ENCODE measurements around the gene CXCL17.

CXCL17 gene

DNA sequence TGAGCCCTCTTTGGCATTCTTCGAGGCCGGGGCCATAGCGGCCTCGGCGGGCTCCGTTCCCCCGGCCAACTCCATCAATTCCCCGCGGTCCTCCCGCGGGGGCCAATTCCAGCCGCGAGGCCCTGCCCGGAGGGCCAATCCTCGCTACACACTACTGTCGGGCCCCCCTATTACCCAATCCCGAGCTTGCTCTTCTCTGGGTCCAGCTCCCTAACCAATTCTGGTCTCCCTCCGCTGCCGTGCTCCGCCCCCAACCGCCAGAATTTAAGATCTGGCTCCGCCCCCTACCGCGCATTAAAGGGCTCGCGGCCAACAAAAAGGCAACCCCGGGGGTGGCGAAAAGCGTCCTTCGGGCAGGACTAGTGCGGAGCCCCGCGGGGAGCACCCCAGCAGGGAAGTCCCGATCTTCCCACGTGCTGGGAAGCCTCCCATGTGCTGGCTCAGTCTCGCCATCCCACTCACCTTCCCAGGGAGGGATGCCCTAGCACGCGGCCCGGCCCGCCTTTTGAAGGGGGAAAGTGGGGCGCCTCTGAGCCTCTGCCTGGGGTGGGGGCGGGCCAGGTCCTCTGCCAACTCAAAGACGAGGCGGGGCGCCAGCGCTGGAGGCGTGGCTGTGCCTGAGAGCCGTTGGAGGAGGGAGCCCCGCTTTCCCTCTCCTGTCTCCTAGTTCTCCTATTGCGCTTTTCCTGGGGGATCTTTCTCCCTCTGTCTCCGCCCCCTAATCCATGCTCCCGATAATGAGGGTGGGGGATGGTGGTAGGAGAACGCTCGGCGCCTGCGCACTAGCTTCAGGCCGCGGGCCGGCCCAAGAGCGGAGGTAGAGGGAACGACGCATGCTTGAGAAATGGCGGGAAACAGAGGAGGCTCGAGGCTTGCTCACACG, 19.0 kb downstream of the CXCL17 start:
- no peaks in the 10 kb centered on the region for H3K36me3 ChIP-seq (ENCODE audit: control insufficient read depth, insufficient read depth, low read length)
- peaks cover 75% of the 10 kb centered on the region for H3K27me3 ChIP-seq (ENCODE audit: control insufficient read depth, insufficient read depth, low read length)
- H3K4me3 ChIP-seq (ENCODE audit: low read depth, low read length) = peak overlapping the region; percentile 70

DNA sequence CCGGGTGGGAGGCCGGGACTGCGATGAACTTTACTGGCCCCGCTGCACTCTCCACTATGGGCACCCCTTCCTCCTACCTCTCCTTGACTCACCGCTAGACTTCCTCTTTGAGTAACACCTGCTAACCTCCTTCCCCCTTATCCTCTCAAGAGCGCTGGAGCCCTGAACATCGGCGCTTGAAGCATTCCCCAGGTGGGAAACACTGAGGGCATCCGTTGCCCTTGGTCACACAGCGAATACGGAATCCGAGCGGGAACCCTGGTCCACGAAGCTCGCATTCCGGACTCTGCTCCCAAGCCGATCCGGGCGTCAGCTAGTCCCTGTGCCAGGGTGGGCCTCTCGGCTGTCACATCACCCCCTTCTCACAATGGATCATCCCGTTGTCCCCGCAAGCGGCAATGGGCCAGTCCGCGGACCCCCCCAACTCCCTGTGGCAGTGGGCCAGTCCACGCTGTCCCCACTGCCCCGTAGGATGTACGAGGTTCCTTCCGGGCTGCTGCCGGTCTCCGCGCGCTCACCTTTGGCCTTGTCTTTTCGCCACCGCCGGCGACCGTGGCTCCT, 19.8 kb downstream of the CXCL17 start:
- H3K36me3 ChIP-seq (ENCODE audit: control insufficient read depth, insufficient read depth, low read length) = no peaks in the 10 kb centered on the region
- peaks cover 77% of the 10 kb centered on the region for H3K27me3 ChIP-seq (ENCODE audit: control insufficient read depth, insufficient read depth, low read length)
- peak overlapping the region; percentile 70 for H3K4me3 ChIP-seq (ENCODE audit: low read depth, low read length)
- no peak overlapping the region for H3K9ac ChIP-seq (ENCODE audit: low read depth, low read length)
- no peak overlapping the region for H3K27ac ChIP-seq (ENCODE audit: low read depth, low read length)
- no peaks in the 10 kb centered on the region for H3K9me3 ChIP-seq (ENCODE audit: control insufficient read depth, insufficient read depth, low read length)
- peaks cover 3% of the 10 kb centered on the region; the same call in 1 of the 2 replicates for H3K4me1 ChIP-seq (ENCODE audit: control insufficient read depth, insufficient read depth, low read length)

More for the DNA sequence above, 19.0 kb downstream of the CXCL17 start:
- Histone ChIP-seq H3K9me3 (ENCODE audit: control insufficient read depth, insufficient read depth, low read length) (no peaks in the 10 kb centered on the region), H3K27ac (ENCODE audit: low read depth, low read length) (no peak overlapping the region), H3K9ac (ENCODE audit: low read depth, low read length) (no peak overlapping the region), H3K4me1 (ENCODE audit: control insufficient read depth, insufficient read depth, low read length) (peaks cover 3% of the 10 kb centered on the region; the same call in 1 of the 2 replicates)

DNA sequence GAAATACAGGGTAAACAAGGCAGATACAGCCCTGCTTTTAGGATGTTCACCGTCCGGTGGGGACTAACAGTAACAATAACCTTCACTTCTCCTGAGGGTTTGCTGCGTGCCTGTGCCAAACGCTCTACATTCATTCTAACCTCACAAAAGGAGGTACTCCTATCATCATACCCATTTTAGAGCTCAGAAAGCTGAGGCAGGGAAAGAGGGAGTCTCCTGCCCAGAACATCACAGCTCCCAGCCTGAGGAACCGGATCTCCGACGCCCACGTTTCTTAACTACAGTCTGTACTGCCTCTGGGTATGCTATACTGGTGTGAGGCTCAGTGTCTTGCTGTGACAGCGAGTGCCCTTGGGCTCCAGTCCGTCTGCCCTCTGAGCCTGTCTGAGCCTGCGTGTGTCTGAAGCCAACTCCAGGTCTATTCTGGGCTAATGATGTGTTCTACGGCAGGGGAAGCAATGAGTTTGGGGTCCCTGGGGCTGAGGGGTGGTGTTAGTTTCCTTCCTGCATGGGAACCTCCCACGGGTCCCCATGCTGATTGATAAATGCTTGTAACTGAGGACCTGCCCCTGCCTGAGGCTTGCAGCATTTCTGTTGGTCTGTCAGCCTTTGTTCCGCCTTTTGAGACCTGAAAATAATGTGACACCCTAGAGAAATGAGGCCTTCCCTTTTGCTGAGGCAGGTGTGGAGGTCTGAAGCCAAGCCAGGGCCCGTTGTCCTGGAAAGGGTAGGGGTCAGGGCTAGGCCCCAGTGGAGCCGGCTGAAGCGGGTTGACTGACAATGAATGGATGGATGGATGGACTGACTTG, 20.4 kb downstream of the CXCL17 start:
- Histone ChIP-seq H3K9ac (ENCODE audit: low read depth, low read length) (no peak overlapping the region), H3K27ac (ENCODE audit: low read depth, low read length) (no peak overlapping the region)

DNA sequence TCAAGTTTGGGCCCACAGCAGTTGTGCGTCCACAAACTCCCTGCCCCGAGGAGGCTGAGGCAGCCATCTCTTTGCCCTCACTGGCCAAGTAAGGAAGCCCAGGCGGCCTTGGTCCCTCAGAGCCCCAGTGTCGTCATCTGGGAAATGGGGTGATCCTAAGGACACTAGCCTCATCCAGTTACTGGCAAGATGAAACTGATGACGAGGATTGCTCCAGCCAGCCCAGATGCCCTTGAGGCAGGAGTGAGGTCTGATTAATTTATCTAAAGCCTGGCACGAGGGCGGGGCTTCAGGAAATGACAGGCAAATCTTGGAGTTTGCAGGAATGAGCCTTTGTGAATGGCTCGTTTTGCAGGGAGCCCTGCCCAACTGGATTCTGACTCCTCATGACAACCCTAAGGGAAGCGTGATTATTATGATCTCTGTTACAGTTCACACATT, 21.1 kb downstream of the CXCL17 start:
- Histone ChIP-seq H3K4me1 (ENCODE audit: control insufficient read depth, insufficient read depth, low read length) (peaks cover 3% of the 10 kb centered on the region; the same call in 1 of the 2 replicates), H3K9me3 (ENCODE audit: control insufficient read depth, insufficient read depth, low read length) (no peaks in the 10 kb centered on the region), H3K27ac (ENCODE audit: low read depth, low read length) (no peak overlapping the region), H3K4me3 (ENCODE audit: low read depth, low read length) (no peak overlapping the region), H3K9ac (ENCODE audit: low read depth, low read length) (no peak overlapping the region), H3K27me3 (ENCODE audit: control insufficient read depth, insufficient read depth, low read length) (peaks cover 74% of the 10 kb centered on the region), H3K36me3 (ENCODE audit: control insufficient read depth, insufficient read depth, low read length) (no peaks in the 10 kb centered on the region)

More for the DNA sequence above, 20.4 kb downstream of the CXCL17 start:
- H3K4me1 ChIP-seq (ENCODE audit: control insufficient read depth, insufficient read depth, low read length) = peaks cover 3% of the 10 kb centered on the region; the same call in 1 of the 2 replicates
- peak overlapping the region; percentile 70 for H3K4me3 ChIP-seq (ENCODE audit: low read depth, low read length)
- peaks cover 76% of the 10 kb centered on the region for H3K27me3 ChIP-seq (ENCODE audit: control insufficient read depth, insufficient read depth, low read length)
- H3K36me3 ChIP-seq (ENCODE audit: control insufficient read depth, insufficient read depth, low read length) = no peaks in the 10 kb centered on the region
- H3K9me3 ChIP-seq (ENCODE audit: control insufficient read depth, insufficient read depth, low read length) = no peaks in the 10 kb centered on the region

DNA sequence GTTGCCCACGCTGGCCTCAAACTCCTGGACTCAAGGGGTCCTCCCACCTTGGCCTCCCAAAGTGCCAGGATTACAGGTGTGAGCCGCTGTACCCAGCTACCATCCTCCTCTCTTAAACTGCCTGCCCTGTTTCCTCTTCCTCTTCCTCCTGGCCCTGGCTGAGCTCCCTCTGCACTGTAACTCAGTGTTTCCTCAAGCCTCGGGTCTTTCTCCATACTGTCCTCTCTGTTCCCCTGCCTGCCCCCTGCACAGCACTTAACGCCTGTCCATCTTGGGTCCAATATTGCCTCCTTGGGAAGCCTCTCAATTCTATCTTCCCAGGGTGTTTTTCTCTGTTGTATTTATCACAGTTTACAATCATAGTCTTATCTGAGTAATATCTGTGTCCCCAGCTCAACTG, 21.6 kb downstream of the CXCL17 start:
- Histone ChIP-seq H3K9me3 (ENCODE audit: control insufficient read depth, insufficient read depth, low read length) (no peaks in the 10 kb centered on the region), H3K9ac (ENCODE audit: low read depth, low read length) (no peak overlapping the region), H3K27me3 (ENCODE audit: control insufficient read depth, insufficient read depth, low read length) (peaks cover 74% of the 10 kb centered on the region), H3K27ac (ENCODE audit: low read depth, low read length) (no peak overlapping the region), H3K36me3 (ENCODE audit: control insufficient read depth, insufficient read depth, low read length) (no peaks in the 10 kb centered on the region), H3K4me1 (ENCODE audit: control insufficient read depth, insufficient read depth, low read length) (peaks cover 3% of the 10 kb centered on the region; the same call in 1 of the 2 replicates), H3K4me3 (ENCODE audit: low read depth, low read length) (no peak overlapping the region)

DNA sequence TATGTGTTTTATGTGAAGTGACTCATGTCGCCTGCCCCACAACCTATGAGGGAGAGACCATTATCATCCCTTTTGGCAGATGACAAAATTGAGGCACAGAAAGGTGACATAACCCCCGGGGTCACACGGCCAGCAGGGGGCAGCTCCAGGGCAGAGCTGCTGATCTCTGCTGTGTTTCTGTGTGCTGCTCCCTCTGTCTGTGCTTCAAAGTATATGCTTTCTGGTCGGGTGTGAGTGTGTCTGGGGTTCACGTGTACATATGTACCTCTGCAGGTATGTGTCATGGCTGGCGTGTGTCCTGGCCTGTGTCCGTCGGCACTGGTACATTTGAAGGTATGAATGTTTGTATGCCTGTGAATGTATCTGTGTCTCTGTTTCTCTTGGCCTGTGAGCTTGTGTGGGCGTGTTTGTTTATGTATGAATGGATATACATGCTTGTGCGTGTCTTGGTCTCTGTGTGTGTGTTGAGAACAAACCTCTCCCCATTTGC, 22.6 kb downstream of the CXCL17 start:
- Histone ChIP-seq H3K36me3 (ENCODE audit: control insufficient read depth, insufficient read depth, low read length) (no peaks in the 10 kb centered on the region), H3K27ac (ENCODE audit: low read depth, low read length) (no peak overlapping the region), H3K9me3 (ENCODE audit: control insufficient read depth, insufficient read depth, low read length) (no peaks in the 10 kb centered on the region), H3K27me3 (ENCODE audit: control insufficient read depth, insufficient read depth, low read length) (peaks cover 70% of the 10 kb centered on the region), H3K9ac (ENCODE audit: low read depth, low read length) (no peak overlapping the region), H3K4me1 (ENCODE audit: control insufficient read depth, insufficient read depth, low read length) (peaks cover 3% of the 10 kb centered on the region; the same call in 1 of the 2 replicates), H3K4me3 (ENCODE audit: low read depth, low read length) (no peak overlapping the region)

DNA sequence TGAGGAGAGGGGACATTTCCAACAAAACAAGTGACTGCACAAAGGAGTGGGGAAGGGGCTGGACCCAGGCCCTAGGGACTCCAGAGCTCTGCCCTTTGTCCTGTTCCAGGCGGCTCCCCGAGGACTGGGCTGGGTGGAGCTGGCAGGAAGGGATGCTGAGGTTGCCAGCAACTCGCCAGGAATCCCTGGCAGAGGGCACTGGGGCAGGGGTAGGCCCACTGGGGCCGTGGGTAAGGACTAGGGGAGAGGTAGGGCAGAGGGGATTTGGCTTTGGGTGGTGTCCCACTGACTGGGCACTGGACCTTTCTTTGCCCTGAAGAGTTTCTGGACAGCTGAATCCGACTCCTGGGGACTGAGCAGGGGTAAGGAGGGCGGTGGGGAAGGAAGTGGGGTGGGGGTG, 23.4 kb downstream of the CXCL17 start:
- Histone ChIP-seq H3K9me3 (ENCODE audit: control insufficient read depth, insufficient read depth, low read length) (no peaks in the 10 kb centered on the region), H3K27me3 (ENCODE audit: control insufficient read depth, insufficient read depth, low read length) (peaks cover 68% of the 10 kb centered on the region), H3K9ac (ENCODE audit: low read depth, low read length) (no peak overlapping the region), H3K4me1 (ENCODE audit: control insufficient read depth, insufficient read depth, low read length) (no peaks in the 10 kb centered on the region; the same call in 1 of the 2 replicates), H3K36me3 (ENCODE audit: control insufficient read depth, insufficient read depth, low read length) (no peaks in the 10 kb centered on the region), H3K4me3 (ENCODE audit: low read depth, low read length) (no peak overlapping the region), H3K27ac (ENCODE audit: low read depth, low read length) (no peak overlapping the region)

DNA sequence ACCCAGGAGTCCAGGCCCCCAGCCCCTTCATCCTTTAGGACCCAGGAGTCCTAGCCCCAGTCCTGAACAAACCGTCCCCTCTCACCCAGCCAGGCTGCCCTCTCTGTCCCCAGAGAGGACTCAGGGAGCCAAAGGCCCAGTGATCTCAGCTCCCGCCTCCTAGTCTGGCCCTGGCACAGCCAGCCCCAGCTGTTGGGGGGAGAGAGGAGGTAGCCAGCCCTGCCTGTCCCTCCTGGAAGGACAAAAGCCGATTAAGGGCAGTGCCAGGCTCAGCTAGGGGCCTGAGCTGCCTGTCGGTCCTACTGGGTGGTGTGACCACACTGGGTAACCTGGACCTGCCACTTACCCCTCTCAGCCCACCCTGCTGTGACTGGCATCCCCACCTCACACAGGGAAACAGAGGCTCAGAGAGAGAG, 30.1 kb downstream of the CXCL17 start:
- Histone ChIP-seq H3K27ac (ENCODE audit: low read depth, low read length) (no peak overlapping the region), H3K4me3 (ENCODE audit: low read depth, low read length) (no peak overlapping the region), H3K27me3 (ENCODE audit: control insufficient read depth, insufficient read depth, low read length) (peaks cover 71% of the 10 kb centered on the region), H3K4me1 (ENCODE audit: control insufficient read depth, insufficient read depth, low read length) (no peaks in the 10 kb centered on the region; the same call in 1 of the 2 replicates), H3K9me3 (ENCODE audit: control insufficient read depth, insufficient read depth, low read length) (no peaks in the 10 kb centered on the region), H3K36me3 (ENCODE audit: control insufficient read depth, insufficient read depth, low read length) (no peaks in the 10 kb centered on the region), H3K9ac (ENCODE audit: low read depth, low read length) (no peak overlapping the region)

DNA sequence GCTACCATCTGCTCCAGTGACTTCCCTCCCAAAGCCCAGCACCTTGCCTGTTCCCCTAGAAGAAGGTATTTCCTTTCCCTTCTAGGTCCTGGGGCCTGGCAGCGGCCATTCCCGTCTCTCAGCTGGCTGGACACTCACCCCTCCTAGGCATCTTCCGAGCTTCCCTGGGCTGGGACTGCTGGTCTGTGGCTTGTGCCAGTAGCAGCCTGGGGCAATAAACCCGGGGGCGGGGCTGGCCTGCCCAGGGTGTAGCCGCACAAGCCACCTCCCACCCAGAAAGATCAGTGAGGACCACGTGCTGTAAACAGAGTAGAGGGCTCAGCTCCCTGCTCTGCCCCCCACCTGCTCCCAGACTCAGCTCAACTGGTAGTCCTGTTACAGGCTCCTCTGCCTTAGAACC, 30.5 kb downstream of the CXCL17 start:
- Histone ChIP-seq H3K36me3 (ENCODE audit: control insufficient read depth, insufficient read depth, low read length) (no peaks in the 10 kb centered on the region), H3K27me3 (ENCODE audit: control insufficient read depth, insufficient read depth, low read length) (peaks cover 73% of the 10 kb centered on the region), H3K4me1 (ENCODE audit: control insufficient read depth, insufficient read depth, low read length) (no peaks in the 10 kb centered on the region; the same call in 1 of the 2 replicates), H3K4me3 (ENCODE audit: low read depth, low read length) (no peak overlapping the region), H3K9ac (ENCODE audit: low read depth, low read length) (no peak overlapping the region), H3K9me3 (ENCODE audit: control insufficient read depth, insufficient read depth, low read length) (no peaks in the 10 kb centered on the region), H3K27ac (ENCODE audit: low read depth, low read length) (no peak overlapping the region)

DNA sequence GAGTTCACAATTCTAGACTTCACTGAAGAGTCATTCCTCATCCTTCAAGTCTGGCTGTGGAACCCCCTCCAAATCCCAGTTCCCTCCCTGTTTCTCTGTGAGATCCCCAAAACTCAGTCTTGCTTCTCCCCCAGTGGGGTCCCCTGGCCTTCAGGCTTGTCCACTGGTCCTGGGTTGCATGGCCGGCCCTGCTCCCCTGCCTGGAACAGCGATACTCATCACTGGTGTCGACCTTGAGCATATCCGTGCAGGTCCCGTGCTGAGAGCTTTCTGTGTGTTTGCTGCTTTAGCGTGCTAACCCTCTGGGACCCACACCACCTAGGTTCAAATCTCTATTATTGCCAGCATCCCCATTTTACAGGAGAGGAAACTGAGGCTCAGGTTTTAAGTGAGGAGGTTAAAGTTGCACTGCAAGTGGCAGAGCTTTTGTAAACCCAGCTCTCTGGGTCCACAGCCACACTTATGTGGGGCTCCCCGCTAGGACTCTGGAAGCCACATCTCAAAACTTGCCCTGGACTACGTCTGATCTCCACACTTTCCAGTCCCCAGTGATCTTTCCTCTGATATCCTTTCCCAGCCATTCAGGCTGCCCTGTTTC, 31.1 kb downstream of the CXCL17 start:
- Histone ChIP-seq H3K4me3 (ENCODE audit: low read depth, low read length) (no peak overlapping the region), H3K9ac (ENCODE audit: low read depth, low read length) (no peak overlapping the region), H3K4me1 (ENCODE audit: control insufficient read depth, insufficient read depth, low read length) (no peaks in the 10 kb centered on the region; the same call in 1 of the 2 replicates), H3K27ac (ENCODE audit: low read depth, low read length) (no peak overlapping the region), H3K27me3 (ENCODE audit: control insufficient read depth, insufficient read depth, low read length) (peaks cover 74% of the 10 kb centered on the region), H3K9me3 (ENCODE audit: control insufficient read depth, insufficient read depth, low read length) (no peaks in the 10 kb centered on the region), H3K36me3 (ENCODE audit: control insufficient read depth, insufficient read depth, low read length) (no peaks in the 10 kb centered on the region)

All from HUES48 (cell line).